HUES64 (cell line): ENCODE data around the gene STOML2.
A peak's percentile ranks its signal among the peaks of the same experiment; 100 is the strongest.

ENCODE experiments used
- H3K27ac ChIP-seq: 2 replicates; pipeline ENCODE4 v1.7.0; 2013; ENCODE audit warnings: low read depth, low read length, inconsistent platforms
- H3K27me3 ChIP-seq: 2 replicates; pipeline ENCODE4 v1.6.1; 2013; ENCODE audit warnings: mild to moderate bottlenecking, low read length; ENCODE audit not compliant: insufficient read depth
- H3K36me3 ChIP-seq: 2 replicates; pipeline ENCODE4 v1.6.1; 2013; ENCODE audit warnings: mild to moderate bottlenecking, low read length; ENCODE audit not compliant: insufficient read depth
- H3K4me1 ChIP-seq: 2 replicates; pipeline ENCODE4 v1.6.1; 2013; ENCODE audit warnings: mild to moderate bottlenecking, low read length, moderate library complexity; ENCODE audit not compliant: insufficient read depth
- H3K4me3 ChIP-seq: 2 replicates; pipeline ENCODE4 v1.5.1; 2013; ENCODE audit warnings: mild to moderate bottlenecking, low read length, moderate library complexity
- H3K9ac ChIP-seq: 2 replicates; pipeline ENCODE4 v1.6.1; 2013; ENCODE audit warnings: mild to moderate bottlenecking, low read depth, low read length
- H3K9me3 ChIP-seq: 2 replicates; pipeline ENCODE4 v1.6.1; 2013; ENCODE audit warnings: low read depth, low read length; ENCODE audit not compliant: insufficient read depth
- WGBS: fragments of 150-250, 120-280 bp; methylation state at CpG from one replicate; pipeline ENCODE4 v1.1.7; 2013; ENCODE audit warnings: missing lambda C conversion rate; 5-methylcytosine and 5-hydroxymethylcytosine counted together

The STOML2 gene

GRCh38 chr9:35070823-35071813 is 31.8 kb downstream of the STOML2 start:
- Histone ChIP-seq H3K27me3 (no peaks in the 10 kb centered on the region), H3K4me1 (peaks cover 15% of the 10 kb centered on the region), H3K36me3 (peaks cover 69% of the 10 kb centered on the region), H3K27ac (peak overlapping the region; percentile 100), H3K9ac (peak overlapping the region; percentile 96), H3K4me3 (peak overlapping the region; percentile 94), H3K9me3 (no peaks in the 10 kb centered on the region)
- WGBS, result 1% methylated on average over 19 of the region's 20 CpGs

- peak overlapping the region; percentile 5; the same call in 1 of the 2 replicates for H3K9ac ChIP-seq
- peaks cover 69% of the 10 kb centered on the region for H3K36me3 ChIP-seq
- no peaks in the 10 kb centered on the region for H3K9me3 ChIP-seq
- no peak overlapping the region for H3K27ac ChIP-seq
- WGBS, result 89% methylated on average over 4 of the region's 4 CpGs
- H3K4me3 ChIP-seq, result peak overlapping the region; percentile 18; the same call in 1 of the 2 replicates
- peaks cover 15% of the 10 kb centered on the region for H3K4me1 ChIP-seq
- H3K27me3 ChIP-seq, result no peaks in the 10 kb centered on the region
Measured at GRCh38 chr9:35069020-35069419, 33.9 kb downstream of the STOML2 start.

DNA sequence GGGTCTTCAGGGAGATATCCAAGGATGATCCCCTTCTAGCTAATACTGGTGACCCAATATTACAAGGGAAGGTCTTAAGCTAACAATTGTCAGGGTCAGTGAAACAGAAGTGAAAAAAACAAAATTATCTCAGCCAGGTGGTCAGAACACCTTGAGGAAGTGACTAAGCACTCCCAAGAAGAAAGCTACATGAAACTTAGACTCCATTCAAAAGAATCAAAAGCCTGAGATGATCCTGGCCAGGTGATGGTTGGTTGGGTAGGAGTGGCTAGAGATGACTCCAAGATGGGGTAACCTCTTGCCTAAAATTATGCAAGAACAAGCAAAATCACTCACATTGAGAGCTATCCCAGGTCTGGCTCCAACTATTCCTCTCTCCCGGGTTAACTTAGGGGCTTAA is 35.9 kb downstream of the STOML2 start:
- WGBS, result 93% methylated on average over 1 of the region's 1 CpG
- H3K36me3 ChIP-seq, result peaks cover 80% of the 10 kb centered on the region

GRCh38 chr9:35060548-35061207 is 42.3 kb downstream of the STOML2 start:
- H3K27me3 ChIP-seq, result no peaks in the 10 kb centered on the region
- no peaks in the 10 kb centered on the region for H3K4me1 ChIP-seq
- no peak overlapping the region for H3K27ac ChIP-seq
- peaks cover 100% of the 10 kb centered on the region for H3K36me3 ChIP-seq
- H3K9ac ChIP-seq, result no peak overlapping the region
- H3K4me3 ChIP-seq, result no peak overlapping the region
- H3K9me3 ChIP-seq, result no peaks in the 10 kb centered on the region
- WGBS, result 95% methylated on average over 11 of the region's 11 CpGs

More for the DNA sequence above, 35.9 kb downstream of the STOML2 start:
- no peak overlapping the region for H3K4me3 ChIP-seq
- no peak overlapping the region for H3K9ac ChIP-seq
- H3K4me1 ChIP-seq, result peaks cover 15% of the 10 kb centered on the region
- no peak overlapping the region for H3K27ac ChIP-seq
- H3K27me3 ChIP-seq, result no peaks in the 10 kb centered on the region
- H3K9me3 ChIP-seq, result no peaks in the 10 kb centered on the region

- no peaks in the 10 kb centered on the region for H3K4me1 ChIP-seq
- H3K36me3 ChIP-seq, result peaks cover 98% of the 10 kb centered on the region
- 98% methylated on average over 10 of the region's 10 CpGs for WGBS
- no peak overlapping the region for H3K27ac ChIP-seq
- no peak overlapping the region for H3K9ac ChIP-seq
- no peaks in the 10 kb centered on the region for H3K27me3 ChIP-seq
- no peak overlapping the region for H3K4me3 ChIP-seq
- no peaks in the 10 kb centered on the region for H3K9me3 ChIP-seq
Measured at GRCh38 chr9:35059438-35059837, 43.5 kb downstream of the STOML2 start.

- Histone ChIP-seq H3K9ac (no peak overlapping the region), H3K36me3 (peaks cover 86% of the 10 kb centered on the region), H3K27ac (no peak overlapping the region), H3K27me3 (no peaks in the 10 kb centered on the region), H3K4me1 (no peaks in the 10 kb centered on the region), H3K4me3 (no peak overlapping the region), H3K9me3 (no peaks in the 10 kb centered on the region)
- 97% methylated on average over 8 of the region's 8 CpGs for WGBS
Measured at GRCh38 chr9:35057271-35057620, 45.7 kb downstream of the STOML2 start.

DNA sequence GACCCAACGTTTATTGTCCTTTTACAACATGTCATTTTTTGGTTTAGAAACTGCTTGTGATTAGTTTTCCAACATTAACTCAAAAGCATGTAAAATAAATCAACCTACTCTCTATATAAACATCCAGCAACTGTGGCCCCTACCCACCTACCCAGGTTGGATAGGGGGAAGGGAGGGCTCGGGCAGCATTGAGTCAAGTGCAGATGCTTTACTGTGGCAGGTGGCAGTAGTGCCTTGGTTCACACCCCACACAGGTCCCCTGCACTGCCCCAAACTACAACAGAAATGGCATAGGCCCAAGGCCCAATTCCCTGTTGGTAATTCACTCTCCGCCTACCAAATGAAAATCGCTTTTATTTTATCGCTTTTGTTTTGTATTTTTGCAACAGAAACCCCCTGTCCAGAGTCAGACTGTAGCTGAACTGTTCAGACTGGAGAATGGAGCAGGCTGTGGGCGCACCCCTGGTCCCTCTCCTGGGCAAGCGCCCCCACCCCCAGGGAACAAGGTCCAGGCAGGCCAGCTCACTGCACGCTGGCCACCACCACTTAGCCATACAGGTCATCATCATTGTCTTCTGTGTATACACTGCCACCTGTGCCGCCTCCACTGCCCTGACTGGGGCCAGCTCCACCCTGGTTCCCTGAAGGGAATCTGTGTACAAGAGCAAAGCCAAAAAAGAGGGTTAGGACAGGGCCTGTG is 46.2 kb downstream of the STOML2 start:
- Histone ChIP-seq H3K9ac (no peak overlapping the region), H3K36me3 (peaks cover 83% of the 10 kb centered on the region), H3K27ac (no peak overlapping the region), H3K27me3 (no peaks in the 10 kb centered on the region), H3K4me1 (no peaks in the 10 kb centered on the region), H3K4me3 (no peak overlapping the region), H3K9me3 (no peaks in the 10 kb centered on the region)
- WGBS, result 96% methylated on average over 8 of the region's 9 CpGs

- WGBS, result 96% methylated on average over 14 of the region's 14 CpGs
- Histone ChIP-seq H3K9ac (no peak overlapping the region), H3K27ac (no peak overlapping the region), H3K4me1 (no peaks in the 10 kb centered on the region), H3K27me3 (no peaks in the 10 kb centered on the region), H3K4me3 (no peak overlapping the region), H3K36me3 (peaks cover 77% of the 10 kb centered on the region), H3K9me3 (no peaks in the 10 kb centered on the region)
Measured at GRCh38 chr9:35054871-35055644, 47.9 kb downstream of the STOML2 start.

DNA sequence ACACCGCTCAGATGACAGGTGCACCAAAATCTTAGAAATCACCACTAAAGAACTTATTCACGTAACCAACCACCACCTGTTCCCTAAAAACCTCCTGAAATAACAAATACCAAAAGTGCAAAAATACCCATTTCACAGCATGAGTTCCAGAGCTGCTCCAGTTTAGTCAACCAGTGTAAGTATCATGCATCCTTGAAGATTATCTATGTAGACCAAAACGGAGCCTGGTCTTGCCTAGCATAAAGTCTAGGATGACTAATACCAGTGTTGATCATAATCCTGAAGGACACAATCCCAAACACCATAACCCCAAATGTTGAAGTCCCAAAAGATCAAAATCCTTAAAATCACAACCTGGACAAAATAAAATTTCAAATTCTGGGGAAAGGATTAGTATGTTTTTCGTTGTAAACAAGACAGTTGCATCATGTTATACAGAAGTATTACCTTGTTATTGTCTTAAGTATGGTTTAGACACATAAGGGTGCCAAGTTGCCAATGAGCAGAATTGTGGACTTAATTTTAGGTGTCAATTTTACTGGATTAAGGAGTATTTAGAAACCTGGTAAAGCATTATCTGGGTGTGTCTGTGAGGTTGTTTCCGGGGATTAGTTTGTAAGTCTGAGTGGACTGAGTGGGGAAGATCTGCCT is 48.6 kb downstream of the STOML2 start:
- Histone ChIP-seq H3K36me3 (peaks cover 72% of the 10 kb centered on the region), H3K27ac (no peak overlapping the region), H3K9me3 (no peaks in the 10 kb centered on the region), H3K4me1 (no peaks in the 10 kb centered on the region), H3K9ac (no peak overlapping the region), H3K4me3 (no peak overlapping the region), H3K27me3 (no peaks in the 10 kb centered on the region)
- WGBS, result 57% methylated on average over 5 of the region's 5 CpGs
